Natural killer cell (primary cell): Measurements from ENCODE around the gene SPAG16. TPM values are rescaled to one million over a fixed set of nuclear protein-coding genes. Genes with fewer than 3 reads are reported as not detected.

Experiments
- ATAC-seq, 3 donors: fragments of 150-1000 bp in 2 of 3; fragments of 200-7000 bp in 1 of 3; cut with Tn5 transposase; 1 replicate in 1 of 3; 2 replicates in 2 of 3; pipeline ENCODE4 v1.10.0; 2021; ENCODE audit warnings: mild to moderate bottlenecking in 2 of 3, moderate library complexity in 2 of 3
- DNase-seq, 2 donors: peaks; one replicate each; pipeline versions ENCODE4 v3.0.0 to v3.0.0-alpha.2; 2013 to 2021; ENCODE audit warnings: mixed read lengths in 1 of 2
- H3K27ac ChIP-seq: one replicate; pipeline ENCODE4 v1.5.1; 2013; ENCODE audit warnings: mild to moderate bottlenecking, low read length
- H3K27me3 ChIP-seq: one replicate; pipeline ENCODE4 v1.6.1; 2013; ENCODE audit warnings: low read length; ENCODE audit not compliant: control insufficient read depth, insufficient read depth
- H3K36me3 ChIP-seq: one replicate; pipeline ENCODE4 v1.6.1; 2013; ENCODE audit warnings: low read length; ENCODE audit not compliant: control insufficient read depth, insufficient read depth
- H3K4me1 ChIP-seq: one replicate; pipeline ENCODE4 v1.6.1; 2013; ENCODE audit warnings: low read length; ENCODE audit not compliant: control insufficient read depth, insufficient read depth
- H3K4me3 ChIP-seq: one replicate; pipeline ENCODE4 v1.5.1; 2013; ENCODE audit warnings: low read length
- H3K9me3 ChIP-seq: one replicate; pipeline ENCODE4 v1.6.1; 2013; ENCODE audit warnings: low read length; ENCODE audit not compliant: control insufficient read depth, insufficient read depth
- H3K27ac Mint-ChIP-seq, 2 donors: one replicate each; pipeline ENCODE4 v1.8.0; 2022; ENCODE audit warnings: mild to moderate bottlenecking in 2 of 2, mixed read lengths in 2 of 2, moderate library complexity in 1 of 2
- H3K27me3 Mint-ChIP-seq, 2 donors: one replicate each; pipeline ENCODE4 v1.8.0; 2022; ENCODE audit warnings: low read depth in 2 of 2, mixed read lengths in 2 of 2
- H3K36me3 Mint-ChIP-seq: one replicate; pipeline ENCODE4 v1.8.0; 2022; ENCODE audit warnings: mixed read lengths
- H3K4me1 Mint-ChIP-seq, 2 donors: one replicate each; pipeline ENCODE4 v1.8.0; 2022; ENCODE audit warnings: mixed read lengths in 2 of 2
- H3K4me3 Mint-ChIP-seq: one replicate; pipeline ENCODE4 v1.8.0; 2022; ENCODE audit warnings: mild to moderate bottlenecking, moderate library complexity, mixed read lengths
- H3K9me3 Mint-ChIP-seq, 2 donors: one replicate each; pipeline ENCODE4 v1.8.0; 2022; ENCODE audit warnings: mixed read lengths in 2 of 2
- CTCF ChIP-seq: fragments of 200-600 bp; IDR thresholded peaks from one replicate; pipeline ENCODE4 v1.8.0; 2022; ENCODE audit warnings: antibody characterized with exemption
- WGBS: methylation state at CpG from one replicate; pipeline ENCODE4 v1.1.7; 2013; ENCODE audit warnings: missing lambda C conversion rate; ENCODE audit not compliant: insufficient coverage; 5-methylcytosine and 5-hydroxymethylcytosine counted together
- intact Hi-C: fragments of 100-400 bp; cut with micrococcal nuclease; formaldehyde crosslinking; loops from one replicate; pipeline ENCODE4 v1.14.2; 2022
- total RNA-seq, 4 donors: library from RNA; stranded (reverse); fragments of 120-200 nt in 1 of 4; gene quantifications; one replicate each; pipeline versions ENCODE4 v1.2.3 to v1.2.4, GENCODE V29; 2013 to 2022

Gene SPAG16
- total RNA-seq, 3 donors from 2014 or later (not counting 1 experiment from before 2014, with no cell fraction given), result 3.5 to 5.8 (median 4.0) TPM

- DNase-seq, result no peak
- intact Hi-C loops, result no loop called here
- peaks cover 0 to 5% of the 10 kb centered on the region in 2 donors for H3K4me1 Mint-ChIP-seq
Observed at GRCh38 chr2:214380681-214381080, 1096.4 kb downstream of the SPAG16 start.

GRCh38 chr2:214382229-214382628 lies 1098.0 kb downstream of the SPAG16 start:
- no peak for DNase-seq
- H3K27ac Mint-ChIP-seq, result no peak overlapping the region
- peaks cover 2% of the 10 kb centered on the region for H3K9me3 ChIP-seq
- H3K4me1 Mint-ChIP-seq, result peaks cover 0 to under 1% of the 10 kb centered on the region in 2 donors
- H3K27ac ChIP-seq, result no peak overlapping the region
- H3K27me3 Mint-ChIP-seq, result no peaks in the 10 kb centered on the region
- no peak for ATAC-seq
- intact Hi-C loops, result no loop called here
- H3K9me3 Mint-ChIP-seq, result peaks cover 4 to 5% of the 10 kb centered on the region in 2 donors
- TF ChIP-seq CTCF, result no peak
- H3K27me3 ChIP-seq, result no peaks in the 10 kb centered on the region
- no peaks in the 10 kb centered on the region for H3K36me3 Mint-ChIP-seq
- WGBS, result 86% methylated on average over 1 of the region's 2 CpGs
- H3K4me3 Mint-ChIP-seq, result no peak overlapping the region
- no peak overlapping the region for H3K4me3 ChIP-seq
- no peaks in the 10 kb centered on the region for H3K4me1 ChIP-seq
- no peaks in the 10 kb centered on the region for H3K36me3 ChIP-seq

More at GRCh38 chr2:214380681-214381080, 1096.4 kb downstream of the SPAG16 start:
- Histone ChIP-seq H3K27me3 (no peaks in the 10 kb centered on the region), H3K4me1 (no peaks in the 10 kb centered on the region), H3K9me3 (no peaks in the 10 kb centered on the region), H3K36me3 (no peaks in the 10 kb centered on the region), H3K27ac (no peak overlapping the region), H3K4me3 (no peak overlapping the region)
- Mint-ChIP-seq H3K27ac (no peak overlapping the region), H3K27me3 (no peaks in the 10 kb centered on the region), H3K4me3 (no peak overlapping the region), H3K9me3 (peaks cover 5 to 7% of the 10 kb centered on the region in 2 donors), H3K36me3 (no peaks in the 10 kb centered on the region)
- no peak for ATAC-seq
- TF ChIP-seq CTCF, result no peak
- WGBS, result 77% methylated on average over 4 of the region's 5 CpGs

GRCh38 chr2:214386720-214387119 lies 1102.5 kb downstream of the SPAG16 start:
- WGBS, result 93% methylated on average over 2 of the region's 2 CpGs

More at GRCh38 chr2:214386720-214387119, 1102.5 kb downstream of the SPAG16 start:
- Mint-ChIP-seq H3K27ac (no peak overlapping the region), H3K4me1 (no peaks in the 10 kb centered on the region), H3K4me3 (no peak overlapping the region), H3K9me3 (peaks cover 4 to 7% of the 10 kb centered on the region in 2 donors), H3K36me3 (no peaks in the 10 kb centered on the region), H3K27me3 (no peaks in the 10 kb centered on the region)
- Histone ChIP-seq H3K4me1 (no peaks in the 10 kb centered on the region), H3K4me3 (no peak overlapping the region), H3K9me3 (peaks cover 2% of the 10 kb centered on the region), H3K36me3 (no peaks in the 10 kb centered on the region), H3K27ac (no peak overlapping the region), H3K27me3 (no peaks in the 10 kb centered on the region)
- no peak for TF ChIP-seq CTCF
- DNase-seq (no peak), ATAC-seq (no peak)
- intact Hi-C loops, result no loop called here
